Fibroblast of skin of right quadriceps (primary cell): ENCODE data around the gene AGMO.
"Not testable (repeated sequence)": the region's sequence is repeated elsewhere in the genome, so short reads cannot be mapped to it uniquely, and the experiment has no call there.

Source experiments
- DNase-seq: peaks from one replicate; pipeline ENCODE4 v3.0.0-alpha.2; 2013

Gene AGMO

DNA sequence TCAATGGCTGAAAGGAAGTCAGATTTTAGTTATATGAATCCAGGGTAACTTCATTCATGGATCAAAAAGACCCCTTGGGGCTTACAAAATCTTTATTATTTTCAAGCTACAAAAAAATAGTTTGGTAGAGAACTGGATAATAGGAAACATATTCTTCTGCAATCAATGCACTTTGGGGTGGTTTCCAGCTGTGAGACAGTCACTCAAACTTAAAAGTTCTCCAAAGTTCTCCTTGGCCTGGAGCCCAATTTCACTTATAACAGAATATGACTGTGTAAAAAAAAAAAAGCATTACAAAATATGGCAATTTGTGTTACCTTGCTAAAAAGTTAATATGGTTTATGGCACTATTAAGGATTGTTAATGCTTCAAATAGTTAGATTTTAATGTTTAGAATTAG is 255.5 kb downstream of the AGMO start:
- no peak for DNase-seq

- peak; percentile 56 for DNase-seq
Measured at GRCh38 chr7:15305002-15305600, 256.7 kb downstream of the AGMO start.

DNA sequence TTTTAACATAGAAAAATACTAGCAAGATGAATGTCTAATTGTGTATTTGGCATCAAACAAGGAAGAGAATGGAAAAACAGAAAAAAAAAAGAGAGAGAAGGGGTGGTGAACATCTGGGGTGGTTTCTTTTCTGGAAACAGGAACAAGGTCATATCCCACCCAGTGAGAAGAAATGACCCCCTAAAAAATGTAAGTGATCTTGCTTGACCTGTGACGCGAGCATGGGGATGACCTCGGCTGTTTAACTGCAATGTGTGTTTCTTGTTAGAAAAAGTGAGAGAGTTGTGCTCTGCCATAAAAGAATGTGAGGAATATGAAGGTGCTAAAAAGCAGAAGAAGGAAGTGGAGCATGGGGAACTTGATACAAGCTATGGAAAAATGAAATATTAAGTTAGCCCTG is 258.5 kb downstream of the AGMO start:
- no peak for DNase-seq

DNA sequence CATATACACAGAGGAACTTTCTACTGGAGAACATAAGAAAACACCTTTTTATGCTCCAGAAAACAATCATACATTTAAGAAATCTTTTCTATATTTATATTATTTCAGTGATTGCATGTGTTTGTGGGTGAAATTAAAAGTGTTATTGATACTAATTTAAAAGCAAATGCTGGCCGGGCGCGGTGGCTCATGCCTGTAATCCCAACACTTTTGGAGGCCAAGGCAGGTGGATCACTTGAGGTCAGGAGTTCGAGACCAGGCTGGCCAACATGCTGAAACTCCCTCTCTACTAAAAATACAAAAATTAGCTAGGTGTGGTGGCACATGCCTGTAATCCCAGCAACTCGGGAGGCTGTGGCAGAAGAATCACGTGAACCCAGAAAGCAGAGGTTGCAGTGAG is 260.8 kb downstream of the AGMO start:
- DNase-seq, result not testable (repeated sequence)

DNA sequence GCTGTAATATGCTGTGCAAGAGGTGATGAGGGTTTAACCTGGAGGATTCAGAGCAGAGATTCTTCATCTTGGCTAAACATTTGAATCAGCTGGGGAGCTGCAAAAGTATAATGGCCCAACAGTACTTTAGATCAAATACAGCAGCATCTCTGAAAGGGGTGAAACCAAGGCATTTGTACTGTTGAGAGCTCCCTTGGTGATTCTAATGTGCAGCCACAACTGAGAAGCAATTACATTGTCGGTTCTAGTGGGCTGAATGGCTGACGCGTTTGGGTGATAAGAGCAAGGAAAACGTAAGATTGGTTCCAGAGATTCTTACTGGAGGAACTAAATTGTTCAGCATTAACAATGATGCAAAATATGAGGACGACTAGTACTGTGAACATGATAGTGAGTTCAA is 269.7 kb downstream of the AGMO start:
- no peak for DNase-seq

GRCh38 chr7:15291699-15292098 is 270.1 kb downstream of the AGMO start:
- no peak for DNase-seq

- DNase-seq, result peak; percentile 10
Measured at GRCh38 chr7:15288741-15289140, 273.1 kb downstream of the AGMO start.

DNA sequence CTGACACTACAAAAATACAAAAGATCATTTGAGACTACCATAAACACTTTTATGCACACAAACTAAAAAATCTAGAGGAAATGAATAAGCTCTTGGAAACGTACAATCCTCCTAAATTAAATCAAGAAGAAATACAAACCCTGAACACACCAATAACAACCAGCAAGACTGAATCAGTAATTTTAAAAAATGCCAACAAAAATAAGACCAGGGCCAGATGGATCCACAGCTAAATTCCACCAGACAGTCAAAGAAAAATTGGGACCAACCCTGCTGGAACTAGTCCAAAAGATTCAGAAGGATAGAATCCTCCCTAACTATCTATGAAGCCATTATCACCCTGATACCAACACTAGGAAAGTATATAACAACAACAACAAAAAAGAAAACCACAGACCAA is 277.4 kb downstream of the AGMO start:
- no peak for DNase-seq

- DNase-seq, result no peak
Measured at GRCh38 chr7:15280078-15280733, 281.6 kb downstream of the AGMO start.

GRCh38 chr7:15279640-15280039 is 282.2 kb downstream of the AGMO start:
- DNase-seq, result no peak

- DNase-seq, result no peak
Measured at GRCh38 chr7:15257689-15258088, 304.1 kb downstream of the AGMO start.

GRCh38 chr7:15252181-15252580 is 309.6 kb downstream of the AGMO start:
- DNase-seq, result no peak

DNA sequence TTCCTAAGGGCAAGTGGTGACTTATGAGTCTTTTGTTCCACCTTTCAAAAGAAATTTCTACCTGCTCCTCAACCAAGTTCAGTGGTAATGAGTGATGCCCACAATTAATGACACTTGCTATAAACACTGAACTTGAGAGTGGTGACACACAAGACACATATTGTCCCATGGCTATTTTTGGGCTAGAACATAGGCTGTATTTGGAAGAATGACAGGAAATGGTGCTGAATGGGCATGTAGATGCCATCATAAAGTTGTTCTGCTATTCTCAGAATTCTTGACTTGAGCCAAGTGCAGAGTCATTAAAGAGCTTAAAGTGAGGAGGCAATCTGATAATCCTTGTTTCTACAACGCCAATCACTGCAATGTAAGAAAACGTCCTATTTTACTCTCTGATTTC is 313.3 kb downstream of the AGMO start:
- DNase-seq, result no peak

DNA sequence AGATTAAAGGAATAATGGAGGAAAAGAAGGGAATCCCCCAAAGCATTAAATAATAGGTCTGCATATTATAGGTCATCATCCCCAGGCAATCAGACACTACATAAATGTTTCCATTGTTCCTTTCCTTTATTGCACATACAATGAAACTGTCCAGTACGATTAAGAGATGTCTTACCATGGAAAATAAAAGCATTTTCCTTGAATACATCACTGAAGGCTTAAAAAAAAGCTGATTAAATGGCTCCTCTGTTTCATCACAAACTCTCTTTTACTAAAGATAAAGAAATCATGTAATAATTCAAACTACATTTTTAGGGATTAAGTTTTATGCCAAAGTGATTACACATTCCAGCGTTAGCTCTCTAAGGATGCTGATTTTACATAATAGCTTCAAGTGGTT is 316.0 kb downstream of the AGMO start:
- no peak for DNase-seq

DNA sequence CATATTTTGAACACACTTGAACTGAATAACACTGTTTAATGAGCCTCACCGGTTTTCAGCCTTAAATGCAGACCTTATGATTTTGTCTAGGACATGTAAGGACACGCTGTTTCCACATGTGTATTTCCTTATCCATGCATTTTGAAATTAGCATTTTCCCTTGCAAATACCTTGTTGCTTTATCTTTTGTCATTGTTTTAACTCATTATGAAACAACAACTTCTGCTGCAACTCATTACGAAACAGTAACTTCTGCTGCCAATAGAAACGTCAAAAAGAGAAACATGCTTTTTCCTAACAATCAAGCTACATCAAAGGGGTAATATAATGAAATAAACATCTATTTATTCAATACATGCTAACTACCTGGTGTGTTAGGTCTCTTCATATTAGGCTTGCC is 322.0 kb downstream of the AGMO start:
- no peak for DNase-seq

GRCh38 chr7:15236952-15237351 is 324.9 kb downstream of the AGMO start:
- DNase-seq, result no peak

DNA sequence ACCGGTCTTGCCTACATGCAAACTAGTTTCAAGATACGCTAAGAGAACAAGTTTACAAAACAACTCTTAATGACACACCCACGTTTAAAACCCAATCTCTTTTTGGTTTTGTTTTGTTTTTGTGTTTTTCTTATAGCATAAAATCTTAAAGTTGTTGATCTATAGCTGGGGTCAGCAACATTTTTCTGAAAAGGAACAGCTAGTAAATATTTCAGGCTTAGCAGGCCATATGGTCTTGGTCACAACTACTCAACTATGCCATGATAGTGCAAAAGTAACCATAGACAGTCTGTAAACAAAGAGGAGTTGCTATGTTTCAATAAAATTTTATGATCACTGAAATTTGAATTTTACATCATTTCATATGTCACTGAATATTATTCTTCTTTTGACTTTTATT is 327.4 kb downstream of the AGMO start:
- no peak for DNase-seq

- peak; percentile 26 for DNase-seq
Measured at GRCh38 chr7:15228831-15229230, 333.0 kb downstream of the AGMO start.

GRCh38 chr7:15225981-15226380 is 335.8 kb downstream of the AGMO start:
- DNase-seq, result no peak

DNA sequence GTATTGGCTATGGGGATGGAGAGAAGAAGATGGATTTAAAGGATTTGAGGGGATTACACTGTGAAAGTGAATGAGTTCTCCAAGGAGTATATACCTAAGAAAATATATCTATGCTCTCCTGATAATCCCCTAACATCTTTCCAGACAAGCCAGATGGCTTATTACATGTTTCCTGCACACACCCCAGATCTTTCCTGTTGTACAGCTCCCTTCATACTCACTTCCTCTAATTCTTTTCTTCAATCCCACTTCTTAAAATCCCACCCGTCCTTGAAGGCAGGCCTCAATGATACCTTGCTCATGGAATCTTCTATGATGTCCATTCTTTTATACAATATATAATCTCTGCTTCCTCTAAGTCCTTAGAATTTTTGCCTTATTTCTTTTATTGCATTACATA is 342.1 kb downstream of the AGMO start:
- DNase-seq, result no peak

GRCh38 chr7:15218261-15218660 is 343.6 kb downstream of the AGMO start:
- no peak for DNase-seq

DNA sequence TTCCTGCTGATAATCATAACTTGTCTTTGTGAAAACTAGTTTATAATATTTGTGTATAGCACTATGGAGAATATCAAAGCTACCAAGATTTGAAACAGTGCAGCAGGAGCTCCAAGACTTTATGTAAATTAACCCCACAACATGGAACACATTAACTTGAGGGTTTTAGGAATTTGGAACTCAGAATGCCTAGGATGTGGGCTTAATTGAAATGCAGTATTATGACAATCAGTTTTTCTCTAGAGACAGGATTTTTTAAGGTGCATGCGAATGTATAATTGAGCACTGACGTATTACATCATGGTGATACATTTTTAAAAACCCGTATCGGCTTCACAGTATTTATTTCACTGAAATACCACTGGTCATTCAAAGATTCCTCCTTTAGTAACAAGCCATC is 346.2 kb downstream of the AGMO start:
- DNase-seq, result peak; percentile 66

- DNase-seq, result peak; percentile 64
Measured at GRCh38 chr7:15214976-15215375, 346.8 kb downstream of the AGMO start.

DNA sequence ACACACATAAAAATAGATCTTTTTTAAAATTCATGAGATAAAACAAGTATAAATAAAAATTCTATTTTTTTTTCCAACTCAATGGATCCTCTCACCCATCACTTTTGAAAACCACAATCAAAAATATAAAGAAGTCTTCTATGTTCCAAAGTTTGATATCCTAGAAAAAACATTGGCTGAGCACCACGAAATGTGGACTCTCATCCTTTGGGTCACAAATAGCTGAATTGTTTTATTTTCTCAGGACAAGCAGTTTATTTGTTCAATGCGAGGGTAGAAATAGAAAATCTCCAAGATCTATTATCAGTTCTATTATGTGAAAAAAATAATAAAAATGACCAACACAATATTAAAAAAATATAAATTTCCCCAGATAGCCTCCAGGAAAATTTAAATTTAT is 348.7 kb downstream of the AGMO start:
- no peak for DNase-seq

GRCh38 chr7:15209429-15209828 is 352.4 kb downstream of the AGMO start:
- no peak for DNase-seq
